Transverse colon (tissue), 3 donors: ENCODE data around the gene MACROD1.

Experiments used
- EP300 ChIP-seq: sonication (generic); formaldehyde crosslinking; IDR thresholded peaks from one replicate; pipeline ENCODE4 v1.6.1; 2017; ENCODE audit warnings: antibody characterized with exemption, low read depth
- POLR2A ChIP-seq: fragments of 450-650 bp; IDR thresholded peaks from one replicate; pipeline ENCODE4 v1.6.1; 2016; ENCODE audit warnings: antibody characterized with exemption, mild to moderate bottlenecking, moderate library complexity
- TF ChIP-seq, protein P1 (sequence below), 5 experiments: fragments of 200-600 bp in 3 of 5; fragments of 450-650 bp in 2 of 5; sonication (generic) in 3 of 5; IDR thresholded peaks; 1 replicate in 2 of 5; 2 replicates in 3 of 5; pipeline ENCODE4 v1.5.1; 2016 to 2017; ENCODE audit warnings: antibody characterized with exemption in 5 of 5, inconsistent platforms in 3 of 5, mild to moderate bottlenecking in 2 of 5, moderate library complexity in 1 of 5

DNA sequence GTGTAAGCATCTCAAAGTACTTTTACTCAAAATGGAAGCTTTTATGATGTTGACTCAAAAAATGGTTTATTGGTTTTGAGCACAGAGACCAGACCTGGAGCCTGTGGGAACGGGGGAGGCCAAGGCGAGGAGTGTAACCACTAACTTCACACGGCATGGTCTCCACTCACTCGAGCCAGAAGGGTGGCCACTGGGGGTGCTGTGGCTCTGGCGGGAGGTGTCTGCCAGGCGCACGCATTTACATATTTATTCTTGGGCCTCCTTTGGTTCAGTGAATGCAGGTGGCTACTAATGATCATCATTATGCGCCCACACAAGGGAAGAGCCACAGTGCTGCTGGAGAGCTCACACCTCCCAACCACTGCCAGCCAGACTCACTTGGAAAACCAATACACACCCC, 65.6 kb downstream of the MACROD1 start:
- TF ChIP-seq, protein P1, sequence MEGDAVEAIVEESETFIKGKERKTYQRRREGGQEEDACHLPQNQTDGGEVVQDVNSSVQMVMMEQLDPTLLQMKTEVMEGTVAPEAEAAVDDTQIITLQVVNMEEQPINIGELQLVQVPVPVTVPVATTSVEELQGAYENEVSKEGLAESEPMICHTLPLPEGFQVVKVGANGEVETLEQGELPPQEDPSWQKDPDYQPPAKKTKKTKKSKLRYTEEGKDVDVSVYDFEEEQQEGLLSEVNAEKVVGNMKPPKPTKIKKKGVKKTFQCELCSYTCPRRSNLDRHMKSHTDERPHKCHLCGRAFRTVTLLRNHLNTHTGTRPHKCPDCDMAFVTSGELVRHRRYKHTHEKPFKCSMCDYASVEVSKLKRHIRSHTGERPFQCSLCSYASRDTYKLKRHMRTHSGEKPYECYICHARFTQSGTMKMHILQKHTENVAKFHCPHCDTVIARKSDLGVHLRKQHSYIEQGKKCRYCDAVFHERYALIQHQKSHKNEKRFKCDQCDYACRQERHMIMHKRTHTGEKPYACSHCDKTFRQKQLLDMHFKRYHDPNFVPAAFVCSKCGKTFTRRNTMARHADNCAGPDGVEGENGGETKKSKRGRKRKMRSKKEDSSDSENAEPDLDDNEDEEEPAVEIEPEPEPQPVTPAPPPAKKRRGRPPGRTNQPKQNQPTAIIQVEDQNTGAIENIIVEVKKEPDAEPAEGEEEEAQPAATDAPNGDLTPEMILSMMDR (IDR thresholded peaks at IDR 0.05), result no peak
- no peak for TF ChIP-seq POLR2A
- TF ChIP-seq EP300, result no peak
